PFSK-1 (cell line): ENCODE results near the gene PROB1.

Experiments used
- FOXP2 ChIP-seq: optimal IDR thresholded peaks from 2 replicates; pipeline ENCODE3; 2011; ENCODE audit warnings: borderline replicate concordance, control low read depth, inconsistent platforms; ENCODE audit not compliant: insufficient read depth; ENCODE audit errors: extremely low read length, extremely low read depth
- POLR2AphosphoS5 ChIP-seq: IDR thresholded peaks from 2 replicates; pipeline ENCODE4 v1.6.1; 2012; ENCODE audit warnings: low read depth, mild to moderate bottlenecking, control low read depth, low read length, moderate library complexity
- SIN3A ChIP-seq: IDR thresholded peaks from 2 replicates; pipeline ENCODE4 v1.6.1; 2012; ENCODE audit warnings: mild to moderate bottlenecking, low read length, moderate library complexity, borderline replicate concordance; ENCODE audit not compliant: insufficient read depth
- TAF1 ChIP-seq: IDR thresholded peaks from 2 replicates; pipeline ENCODE4 v1.6.1; 2012; ENCODE audit warnings: low read length, control low read depth, borderline replicate concordance; ENCODE audit not compliant: insufficient read depth
- TF ChIP-seq, protein P1 (sequence below), 2 experiments: IDR thresholded peaks; 2 replicates each; pipeline versions ENCODE4 v1.6.1 to v1.8.0; 2011 to 2012; ENCODE audit warnings: low read depth in 2 of 2, low read length in 2 of 2, control low read depth in 1 of 2, inconsistent platforms in 1 of 2, mild to moderate bottlenecking in 1 of 2, moderate library complexity in 1 of 2; ENCODE audit not compliant: insufficient read depth in 1 of 2

The PROB1 gene

GRCh38 chr5:139343476-139343875, 51.4 kb downstream of the PROB1 start:
- TF ChIP-seq, protein P1, sequence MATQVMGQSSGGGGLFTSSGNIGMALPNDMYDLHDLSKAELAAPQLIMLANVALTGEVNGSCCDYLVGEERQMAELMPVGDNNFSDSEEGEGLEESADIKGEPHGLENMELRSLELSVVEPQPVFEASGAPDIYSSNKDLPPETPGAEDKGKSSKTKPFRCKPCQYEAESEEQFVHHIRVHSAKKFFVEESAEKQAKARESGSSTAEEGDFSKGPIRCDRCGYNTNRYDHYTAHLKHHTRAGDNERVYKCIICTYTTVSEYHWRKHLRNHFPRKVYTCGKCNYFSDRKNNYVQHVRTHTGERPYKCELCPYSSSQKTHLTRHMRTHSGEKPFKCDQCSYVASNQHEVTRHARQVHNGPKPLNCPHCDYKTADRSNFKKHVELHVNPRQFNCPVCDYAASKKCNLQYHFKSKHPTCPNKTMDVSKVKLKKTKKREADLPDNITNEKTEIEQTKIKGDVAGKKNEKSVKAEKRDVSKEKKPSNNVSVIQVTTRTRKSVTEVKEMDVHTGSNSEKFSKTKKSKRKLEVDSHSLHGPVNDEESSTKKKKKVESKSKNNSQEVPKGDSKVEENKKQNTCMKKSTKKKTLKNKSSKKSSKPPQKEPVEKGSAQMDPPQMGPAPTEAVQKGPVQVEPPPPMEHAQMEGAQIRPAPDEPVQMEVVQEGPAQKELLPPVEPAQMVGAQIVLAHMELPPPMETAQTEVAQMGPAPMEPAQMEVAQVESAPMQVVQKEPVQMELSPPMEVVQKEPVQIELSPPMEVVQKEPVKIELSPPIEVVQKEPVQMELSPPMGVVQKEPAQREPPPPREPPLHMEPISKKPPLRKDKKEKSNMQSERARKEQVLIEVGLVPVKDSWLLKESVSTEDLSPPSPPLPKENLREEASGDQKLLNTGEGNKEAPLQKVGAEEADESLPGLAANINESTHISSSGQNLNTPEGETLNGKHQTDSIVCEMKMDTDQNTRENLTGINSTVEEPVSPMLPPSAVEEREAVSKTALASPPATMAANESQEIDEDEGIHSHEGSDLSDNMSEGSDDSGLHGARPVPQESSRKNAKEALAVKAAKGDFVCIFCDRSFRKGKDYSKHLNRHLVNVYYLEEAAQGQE (IDR thresholded peaks at IDR 0.05; ENCODE audit: insufficient read depth in 1 of 2, low read depth in 2 of 2, low read length in 2 of 2): no peak
- TF ChIP-seq TAF1 (no peak), SIN3A (no peak), FOXP2 (no peak), POLR2AphosphoS5 (no peak)

- TF ChIP-seq POLR2AphosphoS5: no peak
- no peak for TF ChIP-seq TAF1
- TF ChIP-seq FOXP2: no peak
Observed at GRCh38 chr5:139342423-139342723, 52.5 kb downstream of the PROB1 start.

DNA sequence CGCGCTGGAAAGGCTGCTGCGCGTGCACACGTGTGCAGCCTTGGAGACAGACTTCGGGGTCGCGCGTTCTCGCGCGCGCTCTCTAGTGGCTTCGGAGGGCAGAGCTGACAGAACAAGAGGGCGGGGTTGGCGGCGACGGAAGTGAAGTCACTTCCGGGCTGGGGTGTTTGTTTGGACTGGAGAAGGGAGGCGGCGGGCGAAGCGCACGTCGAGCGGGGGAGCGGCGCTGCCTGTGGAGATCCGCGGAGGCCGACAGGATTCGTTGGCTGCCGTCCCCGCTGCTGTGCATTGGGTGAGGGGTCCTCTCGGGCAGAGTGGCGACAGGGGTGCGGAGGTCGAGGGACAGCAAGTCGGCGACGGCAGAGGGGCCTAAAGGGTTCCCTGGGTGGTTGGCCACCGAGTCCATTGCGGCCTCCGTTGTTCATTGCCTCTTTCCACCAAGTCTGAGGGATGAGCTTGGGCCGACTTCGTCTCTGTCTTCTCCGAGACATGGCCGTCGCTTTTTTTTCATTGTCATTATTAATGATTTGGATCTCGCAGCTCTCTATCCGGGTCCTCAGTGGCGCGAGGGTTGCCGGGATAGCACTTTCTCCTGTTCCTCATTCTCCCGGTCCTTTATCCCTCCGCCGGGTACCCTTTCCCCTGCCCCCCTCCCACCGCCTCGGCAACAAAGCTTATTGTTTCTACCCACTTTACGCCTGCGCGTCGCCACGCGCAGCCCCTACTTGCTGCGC, 53.0 kb downstream of the PROB1 start, which contains the start of gene PAIP2:
TSS of gene PAIP2 (plus strand) at position 166 of the 734 bp plus-strand sequence. CDS start 21,931 bp downstream, outside the sequence.
- TF ChIP-seq POLR2AphosphoS5: peak; percentile 56
- TF ChIP-seq SIN3A: peak; percentile 75; the same call in 1 of the 2 replicates
- TF ChIP-seq, protein P1 (IDR thresholded peaks at IDR 0.05; ENCODE audit: insufficient read depth in 1 of 2, low read depth in 2 of 2, low read length in 2 of 2): no peak; a peak in 1 of 4 replicates
- 0 out of 2 replicates have a peak, but pooled peaks have one; percentile 1 for TF ChIP-seq TAF1
- TF ChIP-seq FOXP2: peak; percentile 96

- TF ChIP-seq FOXP2 (no peak), TAF1 (0 out of 2 replicates have a peak, but pooled peaks have one; percentile 7)
Observed at GRCh38 chr5:139341187-139341688, 53.7 kb downstream of the PROB1 start.
